ENCODE results near the gene TGFBR1.

GRCh38 chr9:99069075-99069474 lies 35.8 kb upstream of the TGFBR1 start:
- no peak for TF ChIP-seq REST (IDR thresholded peaks at IDR 0.05; ENCODE audit: low read depth)
- TF ChIP-seq YY1 (IDR thresholded peaks at IDR 0.05; ENCODE audit: low read depth): no peak
- no peak for TF ChIP-seq FOXM1 (IDR thresholded peaks at IDR 0.05; ENCODE audit: borderline replicate concordance, low read depth)
- no peak for TF ChIP-seq CREB1 (IDR thresholded peaks at IDR 0.05; ENCODE audit: low read depth)
- no peak for TF ChIP-seq EP300 (IDR thresholded peaks at IDR 0.05; ENCODE audit: borderline replicate concordance)
- no peak for TF ChIP-seq EGR1 (IDR thresholded peaks at IDR 0.05)
- no peak for TF ChIP-seq TEAD4 (IDR thresholded peaks at IDR 0.05)
- TF ChIP-seq RAD21 (IDR thresholded peaks at IDR 0.05; ENCODE audit: low read depth): no peak
- no peak for TF ChIP-seq MAX (IDR thresholded peaks at IDR 0.05)
- TF ChIP-seq CEBPB (IDR thresholded peaks at IDR 0.05): no peak
- TF ChIP-seq TAF1 (IDR thresholded peaks at IDR 0.05; ENCODE audit: low read depth): no peak
- TF ChIP-seq USF1 (IDR thresholded peaks at IDR 0.05): no peak
- TF ChIP-seq TCF12 (IDR thresholded peaks at IDR 0.05; ENCODE audit: low read depth): no peak
